ENCODE results near the gene ARHGAP26. TPM values are rescaled to one million over a fixed set of nuclear protein-coding genes. Genes with fewer than 3 reads are reported as not detected.

The ARHGAP26 gene
- total and polyA plus RNA-seq, 2 donors (not counting 1 experiment from before 2014, with no cell fraction given): 4.1 to 6.8 TPM

- Histone ChIP-seq H3K36me3 (ENCODE audit: control insufficient read depth, insufficient read depth, low read length) (no peaks in the 10 kb centered on the region), H3K4me1 (ENCODE audit: control insufficient read depth, extremely low read depth, insufficient read depth, low read length) (no peaks in the 10 kb centered on the region), H2AFZ (ENCODE audit: low read length) (no peak overlapping the region), H3K9me3 (ENCODE audit: control insufficient read depth, insufficient read depth, low read depth, low read length) (no peaks in the 10 kb centered on the region), H3K79me2 (ENCODE audit: control insufficient read depth, insufficient read depth, low read length) (no peaks in the 10 kb centered on the region), H3K27ac (ENCODE audit: insufficient read depth, low read length) (no peak overlapping the region), H4K20me1 (ENCODE audit: control insufficient read depth, extremely low read depth, insufficient read depth, low read length) (no peaks in the 10 kb centered on the region), H3K27me3 (ENCODE audit: control insufficient read depth, insufficient read depth, low read length) (no peaks in the 10 kb centered on the region), H3K4me2 (ENCODE audit: extremely low read depth, insufficient read depth, low read length) (no peak overlapping the region), H3K4me3 (replicated peaks in 1 of 4; ENCODE audit: control extremely low read depth in 1 of 4, insufficient read depth in 1 of 4, low read depth in 3 of 4, low read length in 4 of 4) (no peak overlapping the region), H3K9ac (ENCODE audit: insufficient read depth, low read length) (no peak overlapping the region)
- TF ChIP-seq CTCF (conservative IDR thresholded peaks at IDR 0.05 in 1 of 2, IDR thresholded peaks at IDR 0.05 in 1 of 2; ENCODE audit: low read depth in 1 of 2, low read length in 2 of 2) (no peak), EZH2 (IDR thresholded peaks at IDR 0.05; ENCODE audit: low read length, missing control alignments) (no peak)
- DNase-seq (ENCODE audit: low read depth in 2 of 2): no peak
Observed at GRCh38 chr5:143110591-143110990, 340.4 kb downstream of the ARHGAP26 start.

GRCh38 chr5:143111799-143112198, 341.6 kb downstream of the ARHGAP26 start:
- no peaks in the 10 kb centered on the region for H3K4me1 ChIP-seq (ENCODE audit: control insufficient read depth, extremely low read depth, insufficient read depth, low read length)
- no peaks in the 10 kb centered on the region for H3K9me3 ChIP-seq (ENCODE audit: control insufficient read depth, insufficient read depth, low read depth, low read length)
- no peaks in the 10 kb centered on the region for H3K27me3 ChIP-seq (ENCODE audit: control insufficient read depth, insufficient read depth, low read length)
- H3K9ac ChIP-seq (ENCODE audit: insufficient read depth, low read length): no peak overlapping the region
- DNase-seq (ENCODE audit: low read depth in 2 of 2): no peak
- H3K4me3 ChIP-seq (replicated peaks in 1 of 4; ENCODE audit: control extremely low read depth in 1 of 4, insufficient read depth in 1 of 4, low read depth in 3 of 4, low read length in 4 of 4): no peak overlapping the region
- H3K27ac ChIP-seq (ENCODE audit: insufficient read depth, low read length): no peak overlapping the region
- TF ChIP-seq CTCF (conservative IDR thresholded peaks at IDR 0.05 in 1 of 2, IDR thresholded peaks at IDR 0.05 in 1 of 2; ENCODE audit: low read depth in 1 of 2, low read length in 2 of 2) (no peak), EZH2 (IDR thresholded peaks at IDR 0.05; ENCODE audit: low read length, missing control alignments) (no peak)
- H3K4me2 ChIP-seq (ENCODE audit: extremely low read depth, insufficient read depth, low read length): no peak overlapping the region
- H3K79me2 ChIP-seq (ENCODE audit: control insufficient read depth, insufficient read depth, low read length): no peaks in the 10 kb centered on the region
- no peak overlapping the region for H2AFZ ChIP-seq (ENCODE audit: low read length)
- H3K36me3 ChIP-seq (ENCODE audit: control insufficient read depth, insufficient read depth, low read length): no peaks in the 10 kb centered on the region
- no peaks in the 10 kb centered on the region for H4K20me1 ChIP-seq (ENCODE audit: control insufficient read depth, extremely low read depth, insufficient read depth, low read length)

GRCh38 chr5:143113461-143113860, 343.3 kb downstream of the ARHGAP26 start:
- H3K9ac ChIP-seq (ENCODE audit: insufficient read depth, low read length): no peak overlapping the region
- H3K4me1 ChIP-seq (ENCODE audit: control insufficient read depth, extremely low read depth, insufficient read depth, low read length): no peaks in the 10 kb centered on the region
- no peak for DNase-seq (ENCODE audit: low read depth in 2 of 2)
- no peaks in the 10 kb centered on the region for H3K79me2 ChIP-seq (ENCODE audit: control insufficient read depth, insufficient read depth, low read length)
- no peaks in the 10 kb centered on the region for H4K20me1 ChIP-seq (ENCODE audit: control insufficient read depth, extremely low read depth, insufficient read depth, low read length)
- H3K27ac ChIP-seq (ENCODE audit: insufficient read depth, low read length): no peak overlapping the region
- no peaks in the 10 kb centered on the region for H3K9me3 ChIP-seq (ENCODE audit: control insufficient read depth, insufficient read depth, low read depth, low read length)
- no peak overlapping the region for H2AFZ ChIP-seq (ENCODE audit: low read length)
- no peak for TF ChIP-seq CTCF (conservative IDR thresholded peaks at IDR 0.05 in 1 of 2, IDR thresholded peaks at IDR 0.05 in 1 of 2; ENCODE audit: low read depth in 1 of 2, low read length in 2 of 2)
- TF ChIP-seq EZH2 (IDR thresholded peaks at IDR 0.05; ENCODE audit: low read length, missing control alignments): no peak
- H3K27me3 ChIP-seq (ENCODE audit: control insufficient read depth, insufficient read depth, low read length): no peaks in the 10 kb centered on the region
- H3K4me3 ChIP-seq (replicated peaks in 1 of 4; ENCODE audit: control extremely low read depth in 1 of 4, insufficient read depth in 1 of 4, low read depth in 3 of 4, low read length in 4 of 4): no peak overlapping the region
- no peaks in the 10 kb centered on the region for H3K36me3 ChIP-seq (ENCODE audit: control insufficient read depth, insufficient read depth, low read length)
- no peak overlapping the region for H3K4me2 ChIP-seq (ENCODE audit: extremely low read depth, insufficient read depth, low read length)
